NT2/D1 (cell line): ENCODE measurements around the gene LDLRAD2.

Source experiments
- DNase-seq: peaks from one replicate; pipeline ENCODE4 v3.0.0-alpha.2; 2011; ENCODE audit warnings: low read depth, low spot score
- H3K27me3 ChIP-seq: 2 replicates; pipeline ENCODE4 v1.6.0; 2011; ENCODE audit warnings: mild to moderate bottlenecking; ENCODE audit not compliant: insufficient read length, insufficient read depth
- H3K36me3 ChIP-seq: 2 replicates; pipeline ENCODE4 v1.6.1; 2011; ENCODE audit warnings: mild to moderate bottlenecking, low read length, mixed read lengths; ENCODE audit not compliant: insufficient read depth, insufficient read length
- H3K4me1 ChIP-seq: 2 replicates; pipeline ENCODE4 v1.5.1; 2011; ENCODE audit not compliant: insufficient read depth, insufficient read length
- H3K4me3 ChIP-seq: 2 replicates; pipeline ENCODE4 v1.5.1; 2011; ENCODE audit warnings: low read depth; ENCODE audit not compliant: insufficient read length
- H3K9ac ChIP-seq: 2 replicates; pipeline ENCODE4 v1.6.0; 2011; ENCODE audit warnings: low read depth; ENCODE audit not compliant: insufficient read length
- H3K9me3 ChIP-seq: 2 replicates; pipeline ENCODE4 v1.5.1; 2011; ENCODE audit warnings: mild to moderate bottlenecking, low read length; ENCODE audit not compliant: insufficient read depth
- SUZ12 ChIP-seq: IDR thresholded peaks from 2 replicates; pipeline ENCODE4 v1.6.1; 2011; ENCODE audit not compliant: insufficient read length, insufficient read depth; ENCODE audit errors: extremely low read depth
- YY1 ChIP-seq: IDR thresholded peaks from 2 replicates; pipeline ENCODE4 v1.6.1; 2011; ENCODE audit not compliant: insufficient read length, insufficient read depth
- ZNF274 ChIP-seq: IDR thresholded peaks from 2 replicates; pipeline ENCODE4 v1.6.1; 2011; ENCODE audit warnings: mild to moderate bottlenecking, low read depth, low read length

The LDLRAD2 gene

DNA sequence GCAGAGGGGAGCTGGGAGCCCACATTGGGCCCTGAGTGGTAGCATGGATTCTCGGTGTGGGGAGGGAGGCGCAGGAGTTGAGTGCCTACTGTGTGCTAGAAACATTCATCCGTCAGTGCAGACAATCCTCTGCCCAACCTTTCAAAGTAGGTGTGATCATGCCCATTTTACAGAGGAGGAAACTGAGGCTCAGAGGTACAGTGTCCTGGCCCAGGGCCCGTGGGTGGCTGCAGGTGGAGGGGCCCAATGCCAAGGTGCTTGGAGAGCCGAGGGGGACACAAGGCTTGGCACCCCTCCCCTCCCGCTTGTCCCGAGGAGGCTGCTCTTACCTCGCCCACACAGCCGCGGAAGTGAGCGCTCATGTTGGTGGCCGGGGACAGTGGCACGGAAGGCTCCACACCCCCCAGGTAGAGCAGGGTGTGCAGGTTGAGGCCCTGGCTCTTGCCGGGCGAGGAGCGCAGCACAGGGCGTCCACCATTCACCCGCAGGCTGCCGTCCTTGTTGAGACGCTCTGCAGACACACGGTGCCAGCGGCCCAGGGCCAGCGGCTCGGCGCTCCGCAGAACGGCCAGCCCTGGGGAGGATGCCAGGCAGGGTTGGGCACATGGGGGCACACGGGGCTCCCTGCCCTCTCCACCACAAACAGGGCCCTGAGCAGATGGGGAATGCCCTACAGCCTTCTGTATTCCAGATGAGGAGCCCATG lies 16.6 kb downstream of the LDLRAD2 start:
- Histone ChIP-seq H3K9ac (no peak overlapping the region), H3K4me1 (peaks cover 2% of the 10 kb centered on the region), H3K36me3 (peaks cover 83% of the 10 kb centered on the region), H3K27me3 (no peaks in the 10 kb centered on the region), H3K9me3 (peaks cover 2% of the 10 kb centered on the region; the same call in 1 of the 2 replicates), H3K4me3 (no peak overlapping the region)
- no peak for TF ChIP-seq YY1
- no peak for TF ChIP-seq ZNF274
- no peak for TF ChIP-seq SUZ12
- DNase-seq, result no peak

DNA sequence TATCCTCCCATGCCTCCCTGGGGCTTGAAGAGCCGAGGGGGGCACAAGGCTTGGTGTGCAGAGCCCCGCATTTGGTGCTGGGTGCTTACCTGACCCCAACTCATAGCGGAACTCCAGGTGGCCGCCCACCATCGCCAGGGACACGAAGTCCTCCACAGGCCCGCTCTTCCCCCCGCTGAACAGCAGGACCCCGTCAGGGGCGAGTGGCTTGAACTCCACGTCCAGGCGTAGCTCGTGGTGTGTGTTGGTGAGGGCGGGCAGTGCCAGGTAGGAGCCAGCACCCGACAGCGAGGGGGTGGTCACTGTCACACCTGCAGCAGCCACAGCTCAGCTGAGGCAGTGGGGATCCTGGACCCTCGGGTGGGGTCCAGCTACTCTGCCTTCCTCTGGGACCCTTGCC lies 17.2 kb downstream of the LDLRAD2 start:
- H3K4me3 ChIP-seq, result no peak overlapping the region
- H3K36me3 ChIP-seq, result peaks cover 83% of the 10 kb centered on the region
- peaks cover 8% of the 10 kb centered on the region; the same call in 1 of the 2 replicates for H3K9me3 ChIP-seq
- no peak overlapping the region for H3K9ac ChIP-seq
- peaks cover 2% of the 10 kb centered on the region for H3K4me1 ChIP-seq
- TF ChIP-seq ZNF274, result no peak
- no peak for TF ChIP-seq YY1
- no peak for TF ChIP-seq SUZ12
- no peaks in the 10 kb centered on the region for H3K27me3 ChIP-seq
- DNase-seq, result no peak

DNA sequence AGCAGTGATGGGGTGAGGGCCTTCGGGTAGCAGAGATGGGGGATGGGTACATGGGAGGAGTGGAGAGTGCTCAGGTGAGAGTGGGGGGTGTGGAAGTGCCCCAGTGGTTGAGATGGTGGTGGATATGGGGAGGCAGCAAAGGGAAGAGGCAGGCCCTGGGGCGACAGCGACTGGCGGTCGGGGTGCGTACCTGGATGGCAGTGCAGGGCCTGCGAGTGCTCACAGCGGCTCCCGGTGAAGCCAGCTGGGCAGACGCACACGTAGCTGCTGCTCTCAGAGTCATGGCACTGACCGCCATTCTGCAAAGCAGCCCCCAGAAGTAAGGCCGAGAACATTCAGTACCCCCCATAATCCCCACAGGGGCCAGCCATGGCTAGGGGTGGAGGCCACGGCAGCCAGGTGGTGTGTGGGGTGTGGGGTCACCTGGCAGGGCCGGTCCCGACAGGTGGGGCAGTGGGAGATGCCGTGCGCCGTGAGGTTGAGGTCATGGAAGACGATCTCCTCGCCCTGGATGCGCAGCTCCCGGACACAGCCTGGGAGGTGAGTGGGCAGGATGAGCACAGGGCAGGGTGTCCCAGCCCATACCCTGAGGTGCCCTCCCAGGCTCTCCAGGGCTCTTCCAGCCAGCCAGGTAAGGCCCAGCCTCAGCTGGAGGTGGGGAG lies 18.9 kb downstream of the LDLRAD2 start:
- Histone ChIP-seq H3K9me3 (peaks cover 19% of the 10 kb centered on the region; the same call in 1 of the 2 replicates), H3K4me3 (no peak overlapping the region), H3K36me3 (peaks cover 88% of the 10 kb centered on the region), H3K27me3 (no peaks in the 10 kb centered on the region), H3K4me1 (peaks cover 2% of the 10 kb centered on the region), H3K9ac (no peak overlapping the region)
- DNase-seq, result no peak
- no peak for TF ChIP-seq ZNF274
- TF ChIP-seq YY1, result no peak
- no peak for TF ChIP-seq SUZ12

DNA sequence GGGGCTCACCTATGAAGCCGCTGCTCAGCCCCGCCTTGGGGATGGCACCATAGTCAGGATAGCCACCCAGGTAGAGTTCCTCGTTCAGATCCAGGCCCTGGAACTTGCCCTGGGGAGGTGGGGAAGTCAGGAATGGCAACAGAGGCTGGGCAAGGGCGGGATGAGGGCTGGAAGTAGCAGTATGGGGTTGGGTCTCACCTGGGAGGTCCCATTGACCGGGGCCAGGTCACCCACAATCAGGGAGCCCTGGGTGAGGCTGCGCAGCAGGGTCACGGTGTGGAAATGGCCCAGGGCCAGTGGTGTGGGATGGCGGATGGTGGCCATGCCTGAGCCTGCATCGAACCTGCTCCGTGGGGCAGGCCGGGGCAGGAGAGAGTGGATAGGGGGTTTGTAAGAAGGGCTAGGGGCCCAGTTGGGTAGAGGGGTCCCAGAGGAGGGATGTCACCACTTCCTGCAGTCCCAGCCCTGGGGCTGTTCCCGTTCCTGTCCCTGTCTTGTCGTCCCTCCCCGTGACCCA lies 19.4 kb downstream of the LDLRAD2 start:
- H3K27me3 ChIP-seq, result no peaks in the 10 kb centered on the region
- H3K4me1 ChIP-seq, result peaks cover 2% of the 10 kb centered on the region
- H3K9ac ChIP-seq, result no peak overlapping the region
- peaks cover 19% of the 10 kb centered on the region; the same call in 1 of the 2 replicates for H3K9me3 ChIP-seq
- peaks cover 89% of the 10 kb centered on the region for H3K36me3 ChIP-seq
- DNase-seq, result no peak
- H3K4me3 ChIP-seq, result no peak overlapping the region
- TF ChIP-seq ZNF274, result no peak
- TF ChIP-seq YY1, result no peak
- no peak for TF ChIP-seq SUZ12

DNA sequence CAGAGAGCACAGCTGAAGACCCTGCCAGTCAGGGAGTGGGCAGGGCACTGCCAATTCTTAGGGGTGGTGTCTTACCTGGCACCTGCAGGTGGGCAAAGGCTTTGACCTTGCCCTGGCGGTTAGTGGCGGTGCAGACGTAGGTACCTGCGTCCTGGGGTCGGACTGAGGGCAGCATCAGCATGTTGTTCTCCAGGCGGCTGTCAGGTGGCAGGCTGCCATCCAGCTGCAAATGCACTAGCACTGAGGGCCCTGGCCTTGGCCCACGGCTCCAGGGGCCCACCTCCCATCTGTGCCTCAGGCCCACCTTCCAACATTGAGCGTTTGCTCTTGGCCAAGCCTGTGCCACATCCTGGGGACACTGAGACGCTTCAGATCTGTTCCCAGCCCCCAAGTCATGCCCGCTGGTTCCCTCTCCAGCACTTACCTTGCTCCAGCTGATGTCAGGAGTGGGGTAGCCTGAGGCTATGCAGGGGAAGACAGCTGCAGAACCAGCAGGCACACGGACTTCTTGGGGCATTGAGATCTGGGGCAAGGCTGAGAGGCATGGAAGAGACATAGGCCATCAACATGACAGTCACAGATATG lies 21.4 kb downstream of the LDLRAD2 start:
- Histone ChIP-seq H3K27me3 (no peaks in the 10 kb centered on the region), H3K9me3 (peaks cover 19% of the 10 kb centered on the region; the same call in 1 of the 2 replicates), H3K36me3 (peaks cover 89% of the 10 kb centered on the region), H3K4me3 (no peak overlapping the region), H3K9ac (no peak overlapping the region), H3K4me1 (peaks cover 2% of the 10 kb centered on the region)
- TF ChIP-seq YY1 (no peak), ZNF274 (no peak), SUZ12 (no peak)
- DNase-seq, result no peak

DNA sequence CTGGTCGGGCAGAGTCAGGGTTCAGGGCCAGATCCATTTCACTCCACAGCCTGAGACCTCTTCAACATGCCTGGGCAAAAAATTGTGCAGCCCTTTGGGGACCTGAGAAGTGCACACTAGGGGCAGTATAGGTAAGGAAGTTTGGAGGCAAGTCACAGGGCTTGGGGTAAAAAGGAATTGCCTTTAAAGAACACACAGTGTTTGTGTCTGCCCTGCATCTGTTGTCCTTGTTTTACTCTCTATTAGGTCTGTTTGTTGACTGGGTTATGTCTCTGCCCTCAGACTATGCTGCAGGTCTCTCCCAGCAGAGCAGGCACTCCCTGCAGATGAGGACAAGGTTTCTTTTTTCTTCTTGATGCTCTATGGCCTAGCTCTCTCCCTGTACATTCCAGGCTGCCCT lies 22.0 kb downstream of the LDLRAD2 start:
- H3K36me3 ChIP-seq, result peaks cover 89% of the 10 kb centered on the region
- TF ChIP-seq YY1, result no peak
- TF ChIP-seq ZNF274, result no peak
- no peak for TF ChIP-seq SUZ12

DNA sequence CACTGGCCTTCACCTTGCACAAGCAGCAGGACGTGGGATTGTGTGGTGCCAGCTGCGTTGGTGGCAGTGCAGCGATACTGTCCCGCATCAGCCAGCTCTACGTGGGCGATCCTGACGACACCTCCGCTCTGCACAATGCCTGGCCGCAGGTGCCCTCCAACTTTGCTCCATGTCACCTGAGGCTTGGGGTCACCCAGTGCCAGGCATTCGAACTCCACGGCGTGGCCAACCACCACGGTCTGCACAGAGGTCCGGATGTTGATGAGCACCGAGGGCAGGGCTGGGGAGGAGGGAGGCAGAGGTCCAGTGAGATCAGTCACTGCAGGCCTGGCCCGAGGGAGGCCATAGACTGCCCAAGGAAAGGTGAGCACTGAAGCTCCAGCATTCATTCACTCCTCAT lies 22.6 kb downstream of the LDLRAD2 start:
- Histone ChIP-seq H3K4me1 (peaks cover 2% of the 10 kb centered on the region), H3K27me3 (no peaks in the 10 kb centered on the region), H3K9me3 (peaks cover 19% of the 10 kb centered on the region; the same call in 1 of the 2 replicates), H3K36me3 (peaks cover 89% of the 10 kb centered on the region), H3K9ac (no peak overlapping the region), H3K4me3 (no peak overlapping the region)
- TF ChIP-seq ZNF274, result no peak
- no peak for TF ChIP-seq SUZ12
- no peak for TF ChIP-seq YY1
- no peak for DNase-seq

More for the DNA sequence above, 22.0 kb downstream of the LDLRAD2 start:
- H3K4me3 ChIP-seq, result no peak overlapping the region
- DNase-seq, result no peak
- H3K27me3 ChIP-seq, result no peaks in the 10 kb centered on the region
- H3K4me1 ChIP-seq, result peaks cover 2% of the 10 kb centered on the region
- no peak overlapping the region for H3K9ac ChIP-seq
- peaks cover 19% of the 10 kb centered on the region; the same call in 1 of the 2 replicates for H3K9me3 ChIP-seq
